H1 (cell line): ENCODE results near the gene GPSM1.

ENCODE experiments used
- EZH2 ChIP-seq: fragments of 200-600 bp; sonication (generic); IDR thresholded peaks from 2 replicates; pipeline ENCODE4 v1.7.1; 2012; ENCODE audit warnings: low read depth, mild to moderate bottlenecking, moderate library complexity, low read length, inconsistent platforms; ENCODE audit not compliant: severe bottlenecking
- POLR2A ChIP-seq, 2 experiments: IDR thresholded peaks; 1 replicate in 1 of 2; 2 replicates in 1 of 2; pipeline ENCODE4 v1.6.1; 2011; ENCODE audit warnings: low read depth in 2 of 2, low read length in 2 of 2, mild to moderate bottlenecking in 2 of 2; ENCODE audit errors: control extremely low read depth in 1 of 2
- POLR2AphosphoS5 ChIP-seq: IDR thresholded peaks from 2 replicates; pipeline ENCODE4 v1.6.1; 2011; ENCODE audit warnings: low read depth, low read length
- TAF1 ChIP-seq: IDR thresholded peaks from 2 replicates; pipeline ENCODE4 v1.6.1; 2011; ENCODE audit warnings: mild to moderate bottlenecking, low read depth, low read length

DNA sequence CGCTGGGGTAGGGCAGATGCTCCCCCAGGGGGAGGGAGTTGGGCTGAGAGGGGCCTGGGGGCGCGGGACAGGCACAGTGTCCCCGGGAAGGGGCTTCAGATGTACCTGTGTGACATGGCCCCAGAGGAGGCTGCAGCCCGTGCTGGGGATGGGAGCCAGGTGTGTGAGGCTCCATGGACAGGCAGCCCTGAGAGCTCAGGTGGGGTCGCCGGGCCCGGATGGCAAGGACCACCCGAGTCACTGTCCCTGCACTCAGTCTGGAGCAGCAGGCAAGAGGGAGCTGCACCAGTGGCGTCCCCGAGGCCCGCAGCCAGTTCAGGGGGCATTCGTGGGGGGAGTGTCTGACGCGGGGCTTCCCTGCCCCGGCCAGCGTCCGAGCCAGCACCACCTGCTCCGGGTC, 42.4 kb upstream of the GPSM1 start:
- TF ChIP-seq POLR2AphosphoS5 (no peak), TAF1 (no peak), EZH2 (no peak), POLR2A (IDR thresholded peaks at IDR 0.05; ENCODE audit: control extremely low read depth in 1 of 2, low read depth in 2 of 2, low read length in 2 of 2) (no peak)
